ENCODE results near the gene IL23A. TPM values are rescaled to one million over a fixed set of nuclear protein-coding genes. Genes with fewer than 3 reads are reported as not detected.

Gene IL23A
- total RNA-seq, 1 donor from 2014 or later: 5.6 TPM

DNA sequence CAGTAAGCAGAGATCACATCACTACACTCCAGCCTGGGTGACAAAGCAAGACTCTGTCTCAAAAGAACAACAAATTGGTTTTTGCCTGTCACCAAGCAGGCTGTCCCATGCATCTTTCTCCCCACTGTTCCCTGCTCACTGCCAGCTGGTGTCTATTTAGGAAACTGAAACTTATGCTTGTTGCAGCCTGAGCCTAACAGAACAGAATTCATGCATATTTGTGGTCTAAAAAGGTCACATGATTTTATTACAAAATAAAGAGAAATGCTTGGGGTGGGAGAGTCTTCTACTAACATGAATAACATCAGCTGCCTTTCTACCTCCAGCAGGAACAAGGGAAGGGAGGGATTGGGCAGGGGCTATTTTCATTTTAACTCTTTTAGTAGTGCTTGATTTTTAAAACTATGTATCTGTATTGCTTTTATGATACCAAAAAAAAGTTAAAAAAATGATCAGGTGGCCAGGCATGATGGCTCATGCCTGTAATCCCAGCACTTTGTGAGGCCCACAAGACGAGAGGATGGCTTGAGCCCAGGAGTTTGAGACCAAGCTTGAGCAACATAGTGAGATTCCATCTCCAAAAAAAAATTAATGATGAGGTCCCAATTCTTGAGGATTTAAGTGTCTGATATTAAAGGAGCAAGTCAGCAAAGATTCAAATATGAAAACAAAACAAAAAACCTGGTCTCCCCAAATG is 20.3 kb downstream of the IL23A start:
- intact Hi-C loops (cut with micrococcal nuclease): no loop called here
- CTCF ChIA-PET: interaction anchor here (0.8 to 4.0 kb wide), 6 partner anchors 12 to 105 kb away, joined by 3 to 35 read pairs (median 8); partner anchors contain the start of genes CNPY2 and TIMELESS
- Mint-ChIP-seq H3K4me1 (peaks cover 36% of the 10 kb centered on the region), H3K36me3 (ENCODE audit: low read depth) (peaks cover 33% of the 10 kb centered on the region), H3K27me3 (no peaks in the 10 kb centered on the region), H3K9me3 (no peaks in the 10 kb centered on the region), H3K27ac (peak overlapping the region; percentile 94), H3K4me3 (peak overlapping the region; percentile 92)
- ATAC-seq (ENCODE audit: low read depth): no peak
- no peak for DNase-seq
- TF ChIP-seq, protein P1, sequence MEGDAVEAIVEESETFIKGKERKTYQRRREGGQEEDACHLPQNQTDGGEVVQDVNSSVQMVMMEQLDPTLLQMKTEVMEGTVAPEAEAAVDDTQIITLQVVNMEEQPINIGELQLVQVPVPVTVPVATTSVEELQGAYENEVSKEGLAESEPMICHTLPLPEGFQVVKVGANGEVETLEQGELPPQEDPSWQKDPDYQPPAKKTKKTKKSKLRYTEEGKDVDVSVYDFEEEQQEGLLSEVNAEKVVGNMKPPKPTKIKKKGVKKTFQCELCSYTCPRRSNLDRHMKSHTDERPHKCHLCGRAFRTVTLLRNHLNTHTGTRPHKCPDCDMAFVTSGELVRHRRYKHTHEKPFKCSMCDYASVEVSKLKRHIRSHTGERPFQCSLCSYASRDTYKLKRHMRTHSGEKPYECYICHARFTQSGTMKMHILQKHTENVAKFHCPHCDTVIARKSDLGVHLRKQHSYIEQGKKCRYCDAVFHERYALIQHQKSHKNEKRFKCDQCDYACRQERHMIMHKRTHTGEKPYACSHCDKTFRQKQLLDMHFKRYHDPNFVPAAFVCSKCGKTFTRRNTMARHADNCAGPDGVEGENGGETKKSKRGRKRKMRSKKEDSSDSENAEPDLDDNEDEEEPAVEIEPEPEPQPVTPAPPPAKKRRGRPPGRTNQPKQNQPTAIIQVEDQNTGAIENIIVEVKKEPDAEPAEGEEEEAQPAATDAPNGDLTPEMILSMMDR (IDR thresholded peaks at IDR 0.05): no peak
- POLR2A ChIA-PET: interaction anchor here (0.6 to 5.5 kb wide), 22 partner anchors 10 to 541 kb away, joined by 3 to 128 read pairs (median 8); partner anchors contain the start of genes CNPY2, COQ10A, CS and ESYT1

DNA sequence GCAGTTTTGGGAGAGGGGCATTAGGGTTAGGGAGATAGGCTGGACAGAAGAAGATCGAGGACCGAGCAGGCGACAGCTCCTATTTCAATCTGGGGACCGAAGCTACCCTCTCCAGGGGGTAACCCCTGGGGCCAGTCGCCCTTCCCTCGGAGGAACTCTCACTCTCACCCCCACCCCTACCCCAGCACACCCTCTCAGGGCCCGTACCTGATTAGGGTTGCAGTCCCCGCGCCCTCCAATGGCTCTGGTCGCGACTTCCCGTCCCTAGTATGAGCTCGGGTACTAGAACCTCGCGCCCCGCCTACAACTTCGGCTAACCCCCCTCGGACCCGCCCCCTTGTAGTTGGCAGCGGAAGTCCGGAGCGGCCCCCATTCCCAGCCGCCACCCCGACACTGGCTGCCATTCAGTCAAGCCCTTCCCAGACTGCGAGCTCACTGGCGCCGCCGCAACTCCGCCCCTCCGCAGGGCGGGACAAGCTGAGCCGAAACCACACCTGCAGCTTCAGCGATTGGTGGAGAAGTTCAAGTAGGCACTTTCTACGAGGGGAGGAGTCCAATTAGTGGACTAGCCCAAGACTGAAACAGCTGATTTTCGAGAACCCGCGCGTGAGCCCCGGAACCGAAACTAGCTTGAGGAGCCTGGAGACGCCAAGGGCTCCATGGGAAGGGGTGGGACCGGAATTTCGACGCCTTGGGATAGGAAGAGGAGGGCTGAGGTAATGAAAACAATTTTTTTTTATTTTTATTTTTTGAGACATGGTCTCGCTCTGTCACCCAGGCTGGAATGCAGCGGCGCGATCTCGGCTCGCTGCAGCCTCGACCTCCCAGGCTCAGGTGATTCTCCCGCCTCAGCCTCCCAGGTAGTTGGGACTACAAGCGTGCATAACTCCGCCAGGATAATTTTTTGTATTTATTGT is 21.4 kb downstream of the IL23A start, which contains the start of gene STAT2:
Gene STAT2 (minus strand): TSS at position 257 of the 917 bp plus-strand sequence. CDS start 3,536 bp downstream, outside the sequence.
- peak; percentile 94 for ATAC-seq (ENCODE audit: low read depth)

DNA sequence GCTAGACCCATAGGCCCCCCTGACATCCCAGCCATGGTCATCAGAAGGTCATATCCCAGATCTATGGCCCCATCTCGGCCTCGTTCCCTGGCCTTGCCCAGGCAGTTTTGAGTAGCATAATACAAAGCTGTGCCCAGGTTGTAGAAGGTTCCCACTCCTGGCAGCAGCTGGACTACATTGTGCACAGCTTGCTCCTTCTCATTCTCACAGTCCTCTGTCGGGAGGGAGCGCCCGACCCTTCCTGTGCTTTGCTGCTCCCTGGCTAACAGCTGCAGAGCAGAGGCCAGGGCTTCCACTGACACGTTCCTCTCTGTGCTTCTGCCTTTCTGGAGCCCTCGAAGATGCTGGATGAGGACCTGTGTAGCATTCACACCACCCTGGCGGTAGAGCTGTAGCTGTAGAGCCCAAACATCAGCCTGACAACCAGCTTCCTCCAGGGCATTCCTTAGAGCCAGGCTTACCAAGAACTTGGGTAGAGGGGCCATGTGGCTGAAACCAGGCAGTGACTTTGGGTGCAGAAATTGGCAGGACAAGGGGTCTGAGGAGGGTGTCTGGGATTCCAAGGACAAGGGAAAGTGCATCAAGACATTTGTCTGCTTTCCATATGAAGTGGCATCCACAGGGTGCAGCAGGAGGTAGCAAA is 22.9 kb downstream of the IL23A start:
- intact Hi-C loops (cut with micrococcal nuclease): loop anchor here (10.0 kb wide), 1 partner anchor 273 kb away; the partner anchor contains the start of gene BAZ2A
- POLR2A ChIA-PET: interaction anchor here (0.9 to 5.5 kb wide), 9 partner anchors 15 to 140 kb away, joined by 3 to 128 read pairs (median 7); partner anchors contain the start of genes CNPY2, GLS2, IL23A and PAN2

More for the DNA sequence above, 21.4 kb downstream of the IL23A start, which contains the start of gene STAT2:
- intact Hi-C loops (cut with micrococcal nuclease): loop anchor here (1.0 to 10.0 kb wide), 12 partner anchors 15 to 275 kb away; partner anchors contain the start of genes BAZ2A, CS, IL23A and MYL6B
- Mint-ChIP-seq H3K27me3 (no peaks in the 10 kb centered on the region), H3K4me1 (peaks cover 36% of the 10 kb centered on the region), H3K4me3 (peak within 1 kb of the TSS; percentile 92), H3K36me3 (ENCODE audit: low read depth) (peaks cover 21% of the 10 kb centered on the region), H3K27ac (peak within 1 kb of the TSS; percentile 94), H3K9me3 (no peaks in the 10 kb centered on the region)
- POLR2A ChIA-PET: interaction anchor here (0.6 to 5.5 kb wide), 34 partner anchors 10 to 542 kb away, joined by 3 to 128 read pairs (median 7); partner anchors contain the start of genes ANKRD52, CNPY2, COQ10A and CS
- CTCF ChIA-PET: interaction anchor here (0.8 to 4.0 kb wide), 11 partner anchors 14 to 277 kb away, joined by 3 to 35 read pairs (median 6); partner anchors contain the start of genes CNPY2, IL23A and TIMELESS
- TF ChIP-seq, protein P1 (IDR thresholded peaks at IDR 0.05): no peak
- DNase-seq: peak; percentile 98

More for the DNA sequence above, 22.9 kb downstream of the IL23A start:
- H3K9me3 Mint-ChIP-seq: no peaks in the 10 kb centered on the region
- TF ChIP-seq, protein P1 (IDR thresholded peaks at IDR 0.05): no peak
- DNase-seq: no peak
- H3K4me1 Mint-ChIP-seq: peaks cover 36% of the 10 kb centered on the region
- H3K27ac Mint-ChIP-seq: peak overlapping the region; percentile 94
- CTCF ChIA-PET: interaction anchor here (1.3 kb wide), 1 partner anchor 11 kb away, joined by 3 read pairs; no protein-coding TSS in a partner anchor
- H3K36me3 Mint-ChIP-seq (ENCODE audit: low read depth): peaks cover 8% of the 10 kb centered on the region
- H3K27me3 Mint-ChIP-seq: no peaks in the 10 kb centered on the region
- H3K4me3 Mint-ChIP-seq: peak overlapping the region; percentile 92
- ATAC-seq (ENCODE audit: low read depth): no peak

All from activated B cell treated with CpG ODN at 0.5 μM for 24 hours (primary cell).